ENCODE measurements around the gene MAMDC2.

DNA sequence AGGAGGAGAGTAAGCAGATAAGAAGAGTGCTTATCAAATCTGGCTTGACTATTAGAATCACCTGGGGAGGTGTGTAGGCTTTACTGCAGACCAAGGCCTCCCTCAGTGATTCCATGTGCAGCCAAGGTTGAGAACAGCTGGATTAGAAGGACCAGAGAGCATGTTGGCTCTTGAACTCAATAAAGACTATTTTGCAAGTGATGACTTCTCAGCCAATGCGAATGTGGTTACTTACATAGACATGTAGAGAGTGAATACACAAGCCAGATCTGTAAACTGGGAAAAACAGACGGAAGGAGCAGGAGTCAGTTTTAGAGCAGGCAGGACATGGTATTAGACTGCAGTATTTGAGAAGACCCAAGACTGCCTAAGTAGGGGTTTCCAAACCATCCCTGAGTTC, 48.5 kb downstream of the MAMDC2 start:
- TF ChIP-seq POLR2A (IDR thresholded peaks at IDR 0.05; ENCODE audit: low read depth, low read length) (no peak), POLR2AphosphoS5 (IDR thresholded peaks at IDR 0.05; ENCODE audit: low read depth, low read length) (no peak)

All from GM12892 (cell line).